ENCODE measurements around the gene MYBPC1. TPM values are rescaled to one million over a fixed set of nuclear protein-coding genes. Genes with fewer than 3 reads are reported as not detected.
A peak's percentile ranks its signal among the peaks of the same experiment; 100 is the strongest.

The MYBPC1 gene
- total and polyA plus RNA-seq, 9 of the 15 experiments (the other 6 are each of a cell fraction or from before 2014, with no cell fraction given), result not detected

GRCh38 chr12:101671833-101672232 is 77.1 kb downstream of the MYBPC1 start:
- POLR2A ChIA-PET, result no interaction called here
- Histone ChIP-seq H3K9me1 (ENCODE audit: control insufficient read depth, insufficient read depth, low read length) (no peaks in the 10 kb centered on the region), H3K27me3 (ENCODE audit: control insufficient read depth in 2 of 2, insufficient read depth in 2 of 2, low read length in 2 of 2) (no peaks in the 10 kb centered on the region), H3K27ac (ENCODE audit: extremely low read depth, low read depth, low read length) (no peak overlapping the region), H2AFZ (ENCODE audit: low read depth, low read length) (peak overlapping the region; percentile 68), H4K20me1 (replicated peaks; ENCODE audit: control insufficient read depth, insufficient read depth, low read length) (no peaks in the 10 kb centered on the region), H3K4me3 (no peak overlapping the region), H3K4me2 (ENCODE audit: insufficient read depth, low read length) (no peak overlapping the region), H3K9ac (ENCODE audit: insufficient read depth in 1 of 2, low read depth in 2 of 2, low read length in 2 of 2) (no peak overlapping the region), H3K9me3 (replicated peaks; ENCODE audit: control insufficient read depth, insufficient read depth, low read depth, low read length) (no peaks in the 10 kb centered on the region), H3K79me2 (ENCODE audit: control insufficient read depth, insufficient read depth, low read length) (no peaks in the 10 kb centered on the region), H3K36me3 (ENCODE audit: control insufficient read depth, insufficient read depth, low read length) (no peaks in the 10 kb centered on the region), H3K4me1 (replicated peaks in 1 of 2; ENCODE audit: control insufficient read depth in 2 of 2, insufficient read depth in 2 of 2, low read length in 2 of 2) (no peaks in the 10 kb centered on the region; a peak in 2 of 5 replicates)
- no peak for FAIRE-seq
- no peak for DNase-seq (ENCODE audit: extremely low read depth in 1 of 4, low spot score in 3 of 4)
- TF ChIP-seq CTBP1 (IDR thresholded peaks at IDR 0.05; ENCODE audit: borderline replicate concordance), result no peak
- no peak for TF ChIP-seq ZNF184 (CRISPR knock-in tag; IDR thresholded peaks at IDR 0.05)
- TF ChIP-seq, protein P1, sequence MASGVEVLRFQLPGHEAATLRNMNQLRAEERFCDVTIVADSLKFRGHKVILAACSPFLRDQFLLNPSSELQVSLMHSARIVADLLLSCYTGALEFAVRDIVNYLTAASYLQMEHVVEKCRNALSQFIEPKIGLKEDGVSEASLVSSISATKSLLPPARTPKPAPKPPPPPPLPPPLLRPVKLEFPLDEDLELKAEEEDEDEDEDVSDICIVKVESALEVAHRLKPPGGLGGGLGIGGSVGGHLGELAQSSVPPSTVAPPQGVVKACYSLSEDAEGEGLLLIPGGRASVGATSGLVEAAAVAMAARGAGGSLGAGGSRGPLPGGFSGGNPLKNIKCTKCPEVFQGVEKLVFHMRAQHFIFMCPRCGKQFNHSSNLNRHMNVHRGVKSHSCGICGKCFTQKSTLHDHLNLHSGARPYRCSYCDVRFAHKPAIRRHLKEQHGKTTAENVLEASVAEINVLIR (CRISPR knock-in tag; IDR thresholded peaks at IDR 0.05), result no peak
- no peak for TF ChIP-seq RB1 (IDR thresholded peaks at IDR 0.05; ENCODE audit: low read depth)
- no peak for TF ChIP-seq JUND (IDR thresholded peaks at IDR 0.05; ENCODE audit: borderline replicate concordance, low read depth, low read length)
- TF ChIP-seq JUND (tag; IDR thresholded peaks at IDR 0.05; ENCODE audit: borderline replicate concordance, low read depth, low read length), result no peak
- CTCF ChIA-PET (ENCODE audit: low intra/inter-chr PET ratio), result no interaction called here
- no peak for ATAC-seq
- in situ Hi-C loops (cut with MboI), result no loop called here
- intact Hi-C loops (cut with micrococcal nuclease), result loop anchor here (2.0 to 5.0 kb wide), 2 partner anchors 25 to 40 kb away; partner anchors contain the start of gene CHPT1
- no TSS peak for BruUV-seq (replicated peaks)
- WGBS (ENCODE audit: insufficient coverage, low coverage, missing lambda C conversion rate), result 52% methylated on average over 4 of the region's 4 CpGs

Data from K562 (cell line).